ENCODE measurements around the gene ACYP1. TPM values are rescaled to one million over a fixed set of nuclear protein-coding genes. Genes with fewer than 3 reads are reported as not detected.

ACYP1 gene
- total and polyA plus RNA-seq, 9 of the 15 experiments (the other 6 are each of a cell fraction or from before 2014, with no cell fraction given), result 19.9 to 113 (median 52.3) TPM

- TF ChIP-seq, protein P1, sequence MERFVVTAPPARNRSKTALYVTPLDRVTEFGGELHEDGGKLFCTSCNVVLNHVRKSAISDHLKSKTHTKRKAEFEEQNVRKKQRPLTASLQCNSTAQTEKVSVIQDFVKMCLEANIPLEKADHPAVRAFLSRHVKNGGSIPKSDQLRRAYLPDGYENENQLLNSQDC (CRISPR knock-in tag; IDR thresholded peaks at IDR 0.05), result no peak
- TF ChIP-seq WHSC1 (IDR thresholded peaks at IDR 0.05; ENCODE audit: low read length), result no peak
Observed at GRCh38 chr14:75016815-75017214, 47.0 kb downstream of the ACYP1 start (continued).

- BruUV-seq (replicated peaks), result no TSS peak
- Histone ChIP-seq H4K20me1 (replicated peaks; ENCODE audit: control insufficient read depth, insufficient read depth, low read length) (no peaks in the 10 kb centered on the region), H3K9me1 (ENCODE audit: control insufficient read depth, insufficient read depth, low read length) (no peaks in the 10 kb centered on the region), H3K9ac (ENCODE audit: insufficient read depth in 1 of 2, low read depth in 2 of 2, low read length in 2 of 2) (no peak overlapping the region), H2AFZ (ENCODE audit: low read depth, low read length) (no peak overlapping the region), H3K4me1 (replicated peaks in 1 of 2; ENCODE audit: control insufficient read depth in 2 of 2, insufficient read depth in 2 of 2, low read length in 2 of 2) (no peaks in the 10 kb centered on the region; a peak in 1 of 5 replicates), H3K27me3 (ENCODE audit: control insufficient read depth in 2 of 2, insufficient read depth in 2 of 2, low read length in 2 of 2) (no peaks in the 10 kb centered on the region), H3K4me2 (ENCODE audit: insufficient read depth, low read length) (no peak overlapping the region), H3K79me2 (ENCODE audit: control insufficient read depth, insufficient read depth, low read length) (no peaks in the 10 kb centered on the region), H3K27ac (ENCODE audit: extremely low read depth, low read depth, low read length) (no peak overlapping the region), H3K4me3 (no peak overlapping the region), H3K9me3 (replicated peaks; ENCODE audit: control insufficient read depth, insufficient read depth, low read depth, low read length) (no peaks in the 10 kb centered on the region), H3K36me3 (ENCODE audit: control insufficient read depth, insufficient read depth, low read length) (peaks cover 66% of the 10 kb centered on the region; the same call in 2 of the 3 replicates)
- POLR2A ChIA-PET, result interaction anchor here (1.7 kb wide), 1 partner anchor 12 kb away, joined by 6 read pairs; the partner anchor contains the start of gene EIF2B2
- FAIRE-seq (no peak), DNase-seq (ENCODE audit: extremely low read depth in 1 of 4, low spot score in 3 of 4) (no peak), ATAC-seq (no peak)
- WGBS (ENCODE audit: insufficient coverage, low coverage, missing lambda C conversion rate), result 69% methylated on average over 5 of the region's 5 CpGs
- TF ChIP-seq SMARCA4 (IDR thresholded peaks at IDR 0.05) (no peak), SMAD3 (CRISPR knock-in tag; conservative IDR thresholded peaks at IDR 0.05) (no peak), ESRRA (IDR thresholded peaks at IDR 0.05; ENCODE audit: borderline replicate concordance, low read depth) (no peak), CBFB (CRISPR knock-in tag; IDR thresholded peaks at IDR 0.05) (no peak), PCBP1 (IDR thresholded peaks at IDR 0.05; ENCODE audit: low read depth, low read length, poor library complexity, severe bottlenecking) (no peak), STAT5B (CRISPR knock-in tag; IDR thresholded peaks at IDR 0.05) (no peak), ARHGAP35 (IDR thresholded peaks at IDR 0.05; ENCODE audit: partially characterized antibody) (no peak), RFX1 (IDR thresholded peaks at IDR 0.05) (no peak), MEIS2 (IDR thresholded peaks at IDR 0.05; ENCODE audit: partially characterized antibody) (no peak), NR4A1 (CRISPR knock-in tag; IDR thresholded peaks at IDR 0.05) (no peak), NR4A1 (tag; IDR thresholded peaks at IDR 0.05) (no peak)
- in situ Hi-C loops (cut with MboI) (no loop called here), intact Hi-C loops (cut with micrococcal nuclease) (no loop called here)
- CTCF ChIA-PET (ENCODE audit: low intra/inter-chr PET ratio), result no interaction called here
Observed at GRCh38 chr14:75015496-75015895, 48.3 kb downstream of the ACYP1 start.
